HG02943 (cell line): ENCODE measurements around the gene CCDC91.
"Not testable (repeated sequence)": the region's sequence is repeated elsewhere in the genome, so short reads cannot be mapped to it uniquely, and the experiment has no call there.

Source experiments
- ATAC-seq: cut with Tn5 transposase; IDR thresholded peaks from one replicate; pipeline ENCODE4 v1.9.1; 2021; ENCODE audit warnings: mild to moderate bottlenecking, low read depth, moderate library complexity; ENCODE audit not compliant: unreplicated experiment

The CCDC91 gene

GRCh38 chr12:28427046-28427445 is 236.8 kb downstream of the CCDC91 start:
- ATAC-seq = no peak

GRCh38 chr12:28440081-28440608 is 249.9 kb downstream of the CCDC91 start:
- no peak for ATAC-seq

- no peak for ATAC-seq
Observed at GRCh38 chr12:28442101-28442500, 251.8 kb downstream of the CCDC91 start.

- no peak for ATAC-seq
Observed at GRCh38 chr12:28443337-28443736, 253.1 kb downstream of the CCDC91 start.

- ATAC-seq = no peak
Observed at GRCh38 chr12:28446031-28446430, 255.8 kb downstream of the CCDC91 start.

GRCh38 chr12:28453686-28454085 is 263.4 kb downstream of the CCDC91 start:
- no peak for ATAC-seq

GRCh38 chr12:28456934-28457710 is 266.9 kb downstream of the CCDC91 start:
- no peak for ATAC-seq

GRCh38 chr12:28457785-28458184 is 267.5 kb downstream of the CCDC91 start:
- no peak for ATAC-seq

- ATAC-seq = no peak
Observed at GRCh38 chr12:28459481-28459880, 269.2 kb downstream of the CCDC91 start.

- ATAC-seq = peak; percentile 53
Observed at GRCh38 chr12:28460420-28461130, 270.3 kb downstream of the CCDC91 start.

- no peak for ATAC-seq
Observed at GRCh38 chr12:28463396-28463795, 273.1 kb downstream of the CCDC91 start.

- not testable (repeated sequence) for ATAC-seq
Observed at GRCh38 chr12:28471762-28472161, 281.5 kb downstream of the CCDC91 start.

- not testable (repeated sequence) for ATAC-seq
Observed at GRCh38 chr12:28476206-28476605, 285.9 kb downstream of the CCDC91 start.

- ATAC-seq = not testable (repeated sequence)
Observed at GRCh38 chr12:28479097-28479496, 288.8 kb downstream of the CCDC91 start.

GRCh38 chr12:28479683-28480082 is 289.4 kb downstream of the CCDC91 start:
- ATAC-seq = no peak

- ATAC-seq = no peak
Observed at GRCh38 chr12:28484156-28484555, 293.9 kb downstream of the CCDC91 start.

GRCh38 chr12:28486521-28486920 is 296.3 kb downstream of the CCDC91 start:
- ATAC-seq = no peak

GRCh38 chr12:28489246-28489645 is 299.0 kb downstream of the CCDC91 start:
- ATAC-seq = no peak

GRCh38 chr12:28497889-28498411 is 307.7 kb downstream of the CCDC91 start:
- peak; percentile 75 for ATAC-seq

- ATAC-seq = no peak
Observed at GRCh38 chr12:28498850-28499249, 308.6 kb downstream of the CCDC91 start.

GRCh38 chr12:28500373-28501024 is 310.2 kb downstream of the CCDC91 start:
- no peak for ATAC-seq
